Activated naive CD8-positive, alpha-beta T cell treated with anti-CD3 and anti-CD28 coated beads for 36 hours (primary cell): ENCODE data around the gene HES6. TPM values are rescaled to one million over a fixed set of nuclear protein-coding genes. Genes with fewer than 3 reads are reported as not detected.

Experiments
- DNase-seq: peaks from one replicate; pipeline ENCODE4 v3.0.0; 2021
- H3K27ac Mint-ChIP-seq: one replicate; pipeline ENCODE4 v1.8.0; 2022; ENCODE audit warnings: mild to moderate bottlenecking, moderate library complexity, mixed read lengths
- H3K27me3 Mint-ChIP-seq: one replicate; pipeline ENCODE4 v1.8.0; 2022; ENCODE audit warnings: mild to moderate bottlenecking, mixed read lengths
- H3K36me3 Mint-ChIP-seq: one replicate; pipeline ENCODE4 v1.8.0; 2021; ENCODE audit warnings: mild to moderate bottlenecking, mixed read lengths
- H3K4me1 Mint-ChIP-seq: one replicate; pipeline ENCODE4 v1.8.0; 2021; ENCODE audit warnings: mixed read lengths
- H3K4me3 Mint-ChIP-seq: one replicate; pipeline ENCODE4 v1.8.0; 2022; ENCODE audit warnings: mild to moderate bottlenecking, moderate library complexity, mixed read lengths
- H3K9me3 Mint-ChIP-seq: one replicate; pipeline ENCODE4 v1.8.0; 2022; ENCODE audit warnings: mixed read lengths
- total RNA-seq, 2 experiments: library from RNA; stranded (reverse); gene quantifications; one replicate each; pipeline ENCODE4 v1.2.3, GENCODE V29; 2021

Gene HES6
- 1 to 10 TPM; 3.5 to 4.0 TPM for total RNA-seq

- Mint-ChIP-seq H3K4me3 (peak within 1 kb of the TSS; percentile 73), H3K27ac (no peak within 1 kb of the TSS), H3K9me3 (no peaks in the 10 kb centered on the region), H3K36me3 (peaks cover 2% of the 10 kb centered on the region), H3K27me3 (peaks cover 39% of the 10 kb centered on the region), H3K4me1 (peaks cover 2% of the 10 kb centered on the region)
- peak; percentile 85 for DNase-seq
Measured at GRCh38 chr2:238239863-238240756, at the start of gene HES6. Gene HES6, minus strand, starts transcription at chr2:238240038. Its CDS starts 133 bp downstream, at chr2:238239905.

GRCh38 chr2:238289574-238289973 is 49.7 kb upstream of the HES6 start:
- H3K4me1 Mint-ChIP-seq, result peaks cover 31% of the 10 kb centered on the region
- peak overlapping the region; percentile 99 for H3K27ac Mint-ChIP-seq
- peak; percentile 12 for DNase-seq
- no peaks in the 10 kb centered on the region for H3K36me3 Mint-ChIP-seq
- no peaks in the 10 kb centered on the region for H3K9me3 Mint-ChIP-seq
- peak overlapping the region; percentile 94 for H3K4me3 Mint-ChIP-seq
- H3K27me3 Mint-ChIP-seq, result no peaks in the 10 kb centered on the region

DNA sequence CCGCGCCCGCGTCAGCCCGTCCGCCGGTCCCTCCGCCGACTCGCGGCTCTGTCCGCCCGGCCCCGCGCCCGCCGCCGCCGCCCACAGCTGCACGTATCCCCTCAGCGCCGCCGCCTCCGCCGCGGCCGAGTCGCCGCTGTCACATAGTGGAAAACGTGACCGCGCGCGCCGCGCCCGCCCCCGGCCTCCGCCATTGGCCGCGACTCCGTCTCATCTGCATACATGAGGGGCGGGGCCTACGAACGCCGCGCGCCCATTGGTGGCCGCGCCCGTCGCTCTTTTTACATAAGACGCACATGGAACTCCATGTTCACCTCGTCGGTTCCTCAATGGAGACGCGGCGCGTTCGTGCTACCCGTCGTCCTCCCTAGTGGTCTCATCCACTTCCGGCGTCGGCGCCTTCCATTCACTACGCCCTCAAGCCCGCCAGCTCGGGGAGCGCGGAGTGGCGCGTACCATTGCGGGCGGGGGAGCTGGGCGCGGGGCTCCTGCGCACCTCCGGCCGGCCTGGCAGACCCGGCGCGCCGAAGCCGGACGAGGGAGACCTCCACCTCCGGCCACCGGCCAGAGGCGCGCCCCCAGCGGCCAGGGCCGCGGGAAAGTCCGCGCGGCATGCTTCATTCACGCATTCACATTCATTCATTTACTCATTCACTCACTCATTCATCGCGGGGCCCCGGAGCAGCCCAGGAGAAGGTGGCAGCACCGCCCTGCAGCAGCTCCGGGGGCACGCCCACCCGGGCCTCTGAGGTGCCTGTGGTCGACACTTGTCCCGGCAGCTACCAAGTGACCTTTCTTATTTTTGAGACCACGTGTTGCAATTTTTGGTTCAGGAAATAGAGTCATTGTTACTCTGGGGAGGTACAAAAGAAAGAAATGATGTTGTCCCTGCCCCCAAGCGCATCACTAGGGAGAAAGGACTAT is 49.1 kb upstream of the HES6 start:
- H3K36me3 Mint-ChIP-seq, result no peaks in the 10 kb centered on the region
- H3K9me3 Mint-ChIP-seq, result no peaks in the 10 kb centered on the region
- H3K4me3 Mint-ChIP-seq, result peak overlapping the region; percentile 94
- H3K4me1 Mint-ChIP-seq, result peaks cover 31% of the 10 kb centered on the region
- peak overlapping the region; percentile 99 for H3K27ac Mint-ChIP-seq
- no peaks in the 10 kb centered on the region for H3K27me3 Mint-ChIP-seq
- DNase-seq, result peak; percentile 98

- Mint-ChIP-seq H3K9me3 (no peaks in the 10 kb centered on the region), H3K27me3 (no peaks in the 10 kb centered on the region), H3K4me1 (peaks cover 35% of the 10 kb centered on the region), H3K4me3 (peak within 1 kb of the TSS; percentile 94), H3K27ac (peak within 1 kb of the TSS; percentile 99), H3K36me3 (peaks cover 2% of the 10 kb centered on the region)
- DNase-seq, result peak; percentile 45
Measured at GRCh38 chr2:238287737-238288649, 48.2 kb upstream of the HES6 start, which contains the start of gene PER2. Gene PER2, minus strand, starts transcription at chr2:238288610. Its CDS starts 10,674 bp downstream, at chr2:238277936.

GRCh38 chr2:238286987-238287736 is 47.3 kb upstream of the HES6 start:
- no peaks in the 10 kb centered on the region for H3K9me3 Mint-ChIP-seq
- H3K27me3 Mint-ChIP-seq, result no peaks in the 10 kb centered on the region
- H3K27ac Mint-ChIP-seq, result peak overlapping the region; percentile 60
- peak overlapping the region; percentile 87 for H3K4me3 Mint-ChIP-seq
- peaks cover 39% of the 10 kb centered on the region for H3K4me1 Mint-ChIP-seq
- DNase-seq, result peak; percentile 10
- peaks cover 2% of the 10 kb centered on the region for H3K36me3 Mint-ChIP-seq

DNA sequence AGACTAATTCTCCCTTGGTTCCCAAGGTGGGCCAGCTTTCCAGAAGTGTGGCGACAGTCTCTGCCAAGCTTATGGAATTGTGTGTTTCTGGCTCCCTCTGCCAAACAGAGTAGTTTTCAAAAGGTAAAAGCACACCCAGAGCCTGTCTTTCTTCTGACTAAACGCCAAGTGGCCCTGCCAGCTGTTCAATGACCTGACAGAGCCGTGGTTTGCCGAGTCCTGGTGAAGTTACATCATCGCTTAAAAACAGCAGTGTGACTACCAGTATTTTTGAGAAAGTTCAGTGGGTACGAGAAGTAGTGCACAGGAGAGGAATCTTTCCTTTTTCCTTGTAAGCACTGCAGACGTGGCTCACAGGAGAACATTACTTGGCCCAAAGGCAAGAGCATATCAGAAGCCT is 46.7 kb upstream of the HES6 start:
- H3K27ac Mint-ChIP-seq, result no peak overlapping the region
- no peaks in the 10 kb centered on the region for H3K9me3 Mint-ChIP-seq
- H3K4me1 Mint-ChIP-seq, result peaks cover 42% of the 10 kb centered on the region
- H3K4me3 Mint-ChIP-seq, result peak overlapping the region; percentile 87
- H3K36me3 Mint-ChIP-seq, result peaks cover 2% of the 10 kb centered on the region
- DNase-seq, result no peak
- no peaks in the 10 kb centered on the region for H3K27me3 Mint-ChIP-seq

DNA sequence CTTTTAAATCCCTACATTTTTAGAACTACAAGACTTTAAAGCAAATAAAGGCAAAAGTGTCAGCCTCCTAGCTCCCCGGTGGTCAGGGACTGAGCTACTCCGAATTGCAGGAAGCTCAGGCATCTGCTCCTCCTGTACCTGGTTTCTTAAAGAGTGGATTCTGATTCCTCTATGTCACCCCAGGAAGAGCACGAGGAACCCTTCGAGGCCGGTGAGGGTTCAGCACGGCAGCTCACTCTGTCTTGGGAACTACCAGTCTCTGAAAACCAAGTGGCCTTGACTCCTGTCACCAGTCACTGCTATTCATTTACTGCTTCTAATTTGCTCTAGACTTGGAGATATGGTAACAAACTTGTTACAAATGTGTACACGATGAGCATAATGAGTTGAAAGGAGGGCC is 46.3 kb upstream of the HES6 start:
- no peaks in the 10 kb centered on the region for H3K27me3 Mint-ChIP-seq
- peaks cover 43% of the 10 kb centered on the region for H3K4me1 Mint-ChIP-seq
- no peak overlapping the region for H3K27ac Mint-ChIP-seq
- no peak for DNase-seq
- peaks cover 2% of the 10 kb centered on the region for H3K36me3 Mint-ChIP-seq
- no peak overlapping the region for H3K4me3 Mint-ChIP-seq
- no peaks in the 10 kb centered on the region for H3K9me3 Mint-ChIP-seq

DNA sequence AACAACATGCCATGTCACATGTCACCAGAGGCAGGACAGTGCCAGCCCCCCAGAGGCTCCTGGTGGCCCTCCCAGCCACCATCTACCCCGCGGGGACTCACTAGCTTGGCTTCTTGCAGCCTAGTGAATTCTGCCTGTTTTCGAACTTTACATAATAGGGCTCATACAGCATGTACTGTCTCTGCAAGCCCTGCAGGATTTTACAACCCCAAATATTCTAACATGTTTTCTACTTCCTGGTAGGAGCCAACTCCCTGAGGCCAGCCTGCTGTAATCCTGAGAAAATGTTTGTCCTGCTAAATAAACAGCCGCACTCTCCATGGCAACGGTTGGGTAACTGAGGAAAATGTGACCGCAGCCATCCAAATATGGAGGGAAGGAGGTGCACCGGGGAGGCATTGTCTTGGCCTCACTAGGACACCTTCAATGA is 45.8 kb upstream of the HES6 start:
- Mint-ChIP-seq H3K27me3 (no peaks in the 10 kb centered on the region), H3K27ac (no peak overlapping the region), H3K9me3 (no peaks in the 10 kb centered on the region), H3K36me3 (peaks cover 2% of the 10 kb centered on the region), H3K4me3 (no peak overlapping the region), H3K4me1 (peaks cover 43% of the 10 kb centered on the region)
- no peak for DNase-seq

DNA sequence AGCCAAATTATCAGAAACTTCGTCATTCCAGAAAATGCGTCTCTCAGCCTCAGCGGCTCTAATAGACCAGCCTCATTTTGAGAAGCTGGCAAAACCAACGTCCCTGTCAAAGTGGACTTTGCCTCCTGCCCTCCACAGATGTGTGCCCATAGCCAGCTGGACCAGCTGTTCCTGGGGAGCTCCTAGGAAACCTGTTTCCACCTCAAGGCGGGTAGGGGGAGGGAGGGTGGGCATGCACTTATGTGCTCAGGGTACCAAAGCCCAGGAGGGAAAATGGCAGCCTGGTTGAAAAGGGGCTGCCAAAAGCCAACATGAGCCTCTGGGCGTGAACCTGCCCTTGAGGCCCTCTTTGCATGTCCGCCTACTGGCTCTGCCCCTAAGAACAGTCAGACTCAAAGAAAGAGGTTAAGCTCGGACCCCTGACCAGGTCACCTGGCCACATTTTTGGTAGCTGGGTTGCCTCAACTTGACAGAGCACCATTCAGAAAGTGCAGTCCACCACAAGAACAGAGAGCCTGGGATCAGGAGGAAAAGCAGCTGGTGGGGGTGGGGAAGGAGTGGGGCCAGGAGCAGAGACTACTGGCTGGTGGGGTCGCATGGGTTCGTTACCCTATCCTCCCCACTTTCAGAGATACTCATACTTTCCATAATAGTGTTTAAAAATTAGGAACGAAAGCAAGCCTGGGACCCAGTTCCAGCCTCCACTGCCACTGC is 45.1 kb upstream of the HES6 start:
- no peak overlapping the region for H3K27ac Mint-ChIP-seq
- H3K36me3 Mint-ChIP-seq, result peaks cover 2% of the 10 kb centered on the region
- DNase-seq, result no peak
- peaks cover 39% of the 10 kb centered on the region for H3K4me1 Mint-ChIP-seq
- no peaks in the 10 kb centered on the region for H3K27me3 Mint-ChIP-seq
- H3K9me3 Mint-ChIP-seq, result no peaks in the 10 kb centered on the region
- no peak overlapping the region for H3K4me3 Mint-ChIP-seq

DNA sequence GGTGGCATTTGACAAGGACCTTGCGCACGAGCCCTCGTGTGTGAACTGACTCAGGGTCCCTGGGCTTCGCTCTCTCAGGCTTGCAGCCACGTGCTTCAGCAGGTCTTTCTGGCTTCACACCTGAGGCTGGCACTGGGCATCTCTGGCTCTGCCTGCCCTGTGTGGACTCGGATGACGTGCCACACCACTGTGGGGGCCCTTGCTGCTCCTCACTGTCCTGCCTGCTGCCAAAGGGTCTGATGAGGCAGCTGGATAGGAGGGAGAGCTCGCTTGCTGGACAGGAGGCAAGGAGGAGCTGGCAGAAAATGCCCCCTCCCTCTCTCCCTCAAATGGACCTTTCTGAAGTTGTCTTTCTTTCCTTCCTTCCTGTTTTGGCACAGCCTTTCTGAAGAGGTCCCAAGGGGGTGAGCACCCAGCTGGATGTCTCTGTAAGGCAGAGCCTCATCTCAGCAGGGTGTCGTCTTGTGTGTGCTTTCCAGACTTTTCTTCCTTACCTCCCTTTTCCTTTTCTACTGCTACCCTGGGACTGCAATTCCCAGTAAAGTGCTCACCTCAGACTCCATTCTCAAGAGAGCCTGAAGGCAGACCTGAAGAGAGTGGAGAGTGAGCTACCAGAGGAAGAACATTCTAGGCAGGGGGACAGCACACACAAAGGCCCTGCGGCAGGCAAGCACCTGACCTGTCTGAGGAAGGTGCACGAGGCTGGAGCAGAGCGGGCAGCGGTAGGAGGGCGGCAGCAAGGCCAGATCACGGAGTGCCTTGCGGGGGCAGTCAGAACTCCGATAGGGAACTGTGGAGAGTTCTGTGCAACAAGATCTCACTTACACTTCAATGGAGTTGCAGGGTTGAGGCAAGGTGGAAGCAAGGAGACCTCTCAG is 43.3 kb upstream of the HES6 start:
- Mint-ChIP-seq H3K27me3 (no peaks in the 10 kb centered on the region), H3K36me3 (peaks cover 2% of the 10 kb centered on the region), H3K27ac (no peak overlapping the region), H3K4me1 (peaks cover 31% of the 10 kb centered on the region), H3K4me3 (no peak overlapping the region), H3K9me3 (no peaks in the 10 kb centered on the region)
- DNase-seq, result no peak

GRCh38 chr2:238281826-238282480 is 42.1 kb upstream of the HES6 start:
- H3K27me3 Mint-ChIP-seq, result no peaks in the 10 kb centered on the region
- no peak overlapping the region for H3K4me3 Mint-ChIP-seq
- no peaks in the 10 kb centered on the region for H3K9me3 Mint-ChIP-seq
- H3K4me1 Mint-ChIP-seq, result peaks cover 23% of the 10 kb centered on the region
- no peak overlapping the region for H3K27ac Mint-ChIP-seq
- DNase-seq, result no peak
- peaks cover 2% of the 10 kb centered on the region for H3K36me3 Mint-ChIP-seq
